IMR-90 (cell line): ENCODE measurements around the gene HYDIN. TPM values are rescaled to one million over a fixed set of nuclear protein-coding genes. Genes with fewer than 3 reads are reported as not detected.

Experiments
- ATAC-seq: fragments of 200-7000 bp; cut with Tn5 transposase; 2 replicates; pipeline ENCODE4 v1.9.1; 2020; ENCODE audit warnings: low read depth, mild to moderate bottlenecking, moderate library complexity
- BruUV-seq: library from RNA; stranded (reverse); fragments of 400-500 nt; replicated peaks from 2 replicates; lab custom pipeline; 2021; lab: Mats Ljungman, UMichigan
- CTCF ChIA-PET: fragments of 300-600 bp; formaldehyde crosslinking; extraction: SDS; loops from one replicate; lab custom pipeline; 2021; ENCODE audit warnings: antibody characterized with exemption; lab: Yijun Ruan, JAX
- POLR2A ChIA-PET: fragments of 300-600 bp; sonication (Branson Sonifier 250); formaldehyde crosslinking; loops from one replicate; lab custom pipeline; 2022; ENCODE audit warnings: antibody characterized with exemption; ENCODE audit not compliant: unreplicated experiment; lab: Charles Lee
- DNase-seq: peaks from one replicate; pipeline ENCODE4 v3.0.0; 2013
- H2AFZ ChIP-seq: replicated peaks from 2 replicates; pipeline ENCODE3; 2013; ENCODE audit warnings: low read length, mild to moderate bottlenecking; ENCODE audit not compliant: poor library complexity
- H2AK5ac ChIP-seq: 2 replicates; pipeline ENCODE4 v1.6.1; 2013; ENCODE audit warnings: low read depth, low read length, inconsistent platforms
- H2AK9ac ChIP-seq: replicated peaks from 2 replicates; pipeline ENCODE3; 2013; ENCODE audit warnings: mild to moderate bottlenecking, low read depth, low read length, moderate library complexity; ENCODE audit not compliant: poor library complexity
- H2BK120ac ChIP-seq: 2 replicates; pipeline ENCODE4 v1.6.1; 2013; ENCODE audit warnings: low read depth, low read length, inconsistent platforms
- H2BK15ac ChIP-seq: 3 replicates; pipeline ENCODE4 v1.6.1; 2013; ENCODE audit warnings: low read depth, low read length, inconsistent platforms
- H2BK20ac ChIP-seq: 2 replicates; pipeline ENCODE4 v1.6.1; 2013; ENCODE audit warnings: low read depth, mild to moderate bottlenecking, inconsistent platforms, low read length, moderate library complexity
- H2BK5ac ChIP-seq: 2 replicates; pipeline ENCODE4 v1.6.1; 2013; ENCODE audit warnings: mild to moderate bottlenecking, low read depth, low read length, inconsistent platforms; ENCODE audit not compliant: poor library complexity, severe bottlenecking
- H3K14ac ChIP-seq: replicated peaks from 2 replicates; pipeline ENCODE4 v1.6.1; 2013; ENCODE audit warnings: low read depth, low read length, inconsistent platforms
- H3K18ac ChIP-seq: 2 replicates; pipeline ENCODE4 v1.6.1; 2013; ENCODE audit warnings: low read depth, low read length, control low read depth
- H3K23ac ChIP-seq: 2 replicates; pipeline ENCODE4 v1.6.1; 2013; ENCODE audit warnings: low read depth, low read length, inconsistent platforms
- H3K27ac ChIP-seq: 2 replicates; pipeline ENCODE4 v1.5.1; 2013; ENCODE audit warnings: mild to moderate bottlenecking, control low read depth, low read length; ENCODE audit not compliant: insufficient read depth
- H3K27me3 ChIP-seq: 2 replicates; pipeline ENCODE4 v1.6.1; 2013; ENCODE audit warnings: low read length; ENCODE audit not compliant: control insufficient read depth, insufficient read depth
- H3K36me3 ChIP-seq: 2 replicates; pipeline ENCODE4 v1.6.1; 2013; ENCODE audit warnings: low read length, mixed read lengths; ENCODE audit not compliant: control insufficient read depth, insufficient read depth
- H3K4ac ChIP-seq: 2 replicates; pipeline ENCODE4 v1.6.1; 2013; ENCODE audit warnings: low read depth, low read length, inconsistent platforms
- H3K4me1 ChIP-seq: 2 replicates; pipeline ENCODE4 v1.6.1; 2013; ENCODE audit warnings: low read length, mixed read lengths; ENCODE audit not compliant: control insufficient read depth, insufficient read depth
- H3K4me2 ChIP-seq: 2 replicates; pipeline ENCODE4 v1.6.1; 2013; ENCODE audit warnings: low read depth, mild to moderate bottlenecking, control low read depth, low read length, moderate library complexity
- H3K4me3 ChIP-seq: 2 replicates; pipeline ENCODE4 v1.5.1; 2013; ENCODE audit warnings: low read depth, mild to moderate bottlenecking, control low read depth, low read length, moderate library complexity; ENCODE audit not compliant: insufficient read depth
- H3K56ac ChIP-seq: 2 replicates; pipeline ENCODE4 v1.6.1; 2013; ENCODE audit warnings: low read length, inconsistent platforms; ENCODE audit not compliant: insufficient read depth; ENCODE audit errors: extremely low read depth
- H3K79me1 ChIP-seq, 2 experiments: 2 replicates each; pipeline ENCODE4 v1.6.1; 2013; ENCODE audit warnings: low read length in 2 of 2, inconsistent platforms in 1 of 2, low read depth in 1 of 2
- H3K9ac ChIP-seq: 2 replicates; pipeline ENCODE4 v1.6.1; 2013; ENCODE audit warnings: low read depth, low read length, control low read depth
- H3K9me1 ChIP-seq: 2 replicates; pipeline ENCODE4 v1.6.1; 2013; ENCODE audit warnings: low read length, inconsistent platforms; ENCODE audit not compliant: insufficient read depth
- H3K9me3 ChIP-seq: 2 replicates; pipeline ENCODE4 v1.6.1; 2013; ENCODE audit warnings: low read length; ENCODE audit not compliant: control insufficient read depth, insufficient read depth
- H4K20me1 ChIP-seq: 2 replicates; pipeline ENCODE4 v1.6.1; 2013; ENCODE audit warnings: low read length, inconsistent platforms; ENCODE audit not compliant: insufficient read depth
- H4K5ac ChIP-seq: 2 replicates; pipeline ENCODE4 v1.6.1; 2013; ENCODE audit warnings: mild to moderate bottlenecking, low read depth, low read length, control low read depth
- H4K8ac ChIP-seq, 2 experiments: 2 replicates each; pipeline ENCODE4 v1.6.1; 2013; ENCODE audit warnings: low read depth in 2 of 2, low read length in 2 of 2, control low read depth in 1 of 2, inconsistent platforms in 1 of 2
- H4K91ac ChIP-seq: 2 replicates; pipeline ENCODE4 v1.6.1; 2013; ENCODE audit warnings: low read depth, low read length, inconsistent platforms; ENCODE audit not compliant: insufficient read depth
- FOS ChIP-seq: fragments of 150-350 bp; IDR thresholded peaks from 2 replicates; pipeline ENCODE4 v1.6.1; 2016; ENCODE audit warnings: low read depth, low read length
- MAFK ChIP-seq: IDR thresholded peaks from 2 replicates; pipeline ENCODE4 v1.6.1; 2012; ENCODE audit warnings: low read depth, low read length, improper control_type of control experiment
- MAZ ChIP-seq: IDR thresholded peaks from 2 replicates; pipeline ENCODE4 v1.6.1; 2012; ENCODE audit warnings: low read depth, mild to moderate bottlenecking, low read length, improper control_type of control experiment, moderate library complexity, borderline replicate concordance
- NFE2L2 ChIP-seq: fragments of 150-350 bp; IDR thresholded peaks from 2 replicates; pipeline ENCODE4 v1.6.1; 2016; ENCODE audit warnings: low read depth, mild to moderate bottlenecking, low read length
- RAD21 ChIP-seq: IDR thresholded peaks from 2 replicates; pipeline ENCODE4 v1.6.1; 2012; ENCODE audit warnings: low read length, improper control_type of control experiment
- WGBS, 2 experiments: methylation state at CpG; one replicate each; pipeline versions ENCODE4 v1.1.5 to v1.1.7; 2013; ENCODE audit warnings: missing lambda C conversion rate in 2 of 2; ENCODE audit not compliant: insufficient read length in 1 of 2; ENCODE audit errors: extremely low coverage in 2 of 2; 5-methylcytosine and 5-hydroxymethylcytosine counted together
- dilution Hi-C: fragments of 300-500 bp; cut with HindIII; formaldehyde crosslinking; loops from one replicate; pipeline ENCODE4 v1.14.3; 2018; ENCODE audit warnings: low sequenced_read_pairs; ENCODE audit not compliant: unreplicated experiment
- in situ Hi-C: fragments of 300-500 bp; cut with MboI; formaldehyde crosslinking; loops from 3 replicates; pipeline ENCODE4 v1.14.3; 2019; ENCODE audit warnings: low sequenced_read_pairs, inconsistent platforms, mixed read lengths
- intact Hi-C: fragments of 100-400 bp; cut with micrococcal nuclease; formaldehyde crosslinking; loops from 2 replicates; pipeline ENCODE4 v1.10.0; 2022
- polyA plus RNA-seq, 3 experiments: library from polyadenylated mRNA; depleted of rRNA; stranded (reverse); fragments of >200 nt; gene quantifications; 2 replicates each; pipeline ENCODE4 v1.2.3, GENCODE V29; 2012; ENCODE audit warnings: low replicate concordance in 1 of 3
- total RNA-seq: library from RNA; depleted of rRNA; stranded (reverse); fragments of >200 nt; gene quantifications from 2 replicates; pipeline ENCODE4 v1.2.3, GENCODE V29; 2012

The HYDIN gene
- total and polyA plus RNA-seq, 2 of the 4 experiments (the other 2 are of a cell fraction): 0.18 to 0.27 TPM

DNA sequence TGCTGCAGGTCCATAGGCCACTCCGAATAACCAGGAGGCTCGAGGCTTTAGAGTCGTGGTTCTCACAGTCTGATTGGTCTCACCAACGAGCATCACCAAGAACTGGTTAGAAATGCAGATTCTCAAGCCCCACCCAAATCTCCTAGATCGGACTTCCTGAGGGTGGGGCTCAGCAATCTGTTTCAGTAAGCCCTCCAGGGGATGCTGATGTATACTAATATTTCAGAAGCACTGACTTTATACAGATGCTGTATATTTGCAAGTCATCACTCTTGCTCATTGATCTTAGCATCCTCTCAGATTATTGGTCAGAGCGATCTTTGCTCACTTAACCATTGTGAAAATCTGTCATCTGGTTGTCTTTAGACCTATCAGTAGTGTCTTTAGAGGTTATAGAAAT is 425.1 kb downstream of the HYDIN start:
- H3K23ac ChIP-seq: 0 out of 2 replicates have a peak overlapping the region, but pooled peaks have one; percentile 95
- no peak overlapping the region for H3K9ac ChIP-seq
- no peaks in the 10 kb centered on the region; the same call in 1 of the 2 replicates for H3K27me3 ChIP-seq
- peak overlapping the region; percentile 82; the same call in 1 of the 3 replicates for H2BK15ac ChIP-seq
- no peak for ATAC-seq
- dilution Hi-C loops: no loop called here
- H2BK120ac ChIP-seq: peak overlapping the region; percentile 97
- in situ Hi-C loops: no loop called here
- H3K27ac ChIP-seq: 0 out of 2 replicates have a peak overlapping the region, but pooled peaks have one; percentile 1
- H4K91ac ChIP-seq: no peak overlapping the region
- intact Hi-C loops: no loop called here
- peak overlapping the region; percentile 97; the same call in 1 of the 2 replicates for H2BK20ac ChIP-seq
- no peaks in the 10 kb centered on the region for H4K20me1 ChIP-seq
- H3K56ac ChIP-seq: no peak overlapping the region
- no TSS peak for BruUV-seq
- peaks cover 8% of the 10 kb centered on the region; the same call in 1 of the 2 replicates for H3K4me1 ChIP-seq
- CTCF ChIA-PET: no interaction called here
- peak; percentile 11 for DNase-seq
- no peak overlapping the region for H3K4me2 ChIP-seq
- H3K36me3 ChIP-seq: no peaks in the 10 kb centered on the region
- H3K79me1 ChIP-seq: peaks cover 2 to 6% of the 10 kb centered on the region in 2 experiments; a peak in 2 of 4 replicates
- TF ChIP-seq RAD21: no peak
- TF ChIP-seq MAZ: no peak
- TF ChIP-seq NFE2L2: 0 out of 2 replicates have a peak, but pooled peaks have one; percentile 25
- 0 out of 2 replicates have a peak, but pooled peaks have one; percentile 12 for TF ChIP-seq MAFK
- TF ChIP-seq FOS: no peak
- peak overlapping the region; percentile 92; the same call in 1 of the 2 replicates for H4K5ac ChIP-seq
- peak overlapping the region; percentile 94; the same call in 1 of the 2 replicates for H3K18ac ChIP-seq
- H3K4ac ChIP-seq: peak overlapping the region; percentile 91; the same call in 1 of the 2 replicates
- no CpG with 5 or more reads among the region's 6 CpGs for WGBS, 2 experiments
- peaks cover 10% of the 10 kb centered on the region for H3K9me1 ChIP-seq
- H4K8ac ChIP-seq: peak overlapping the region; percentile 92 to 94; a peak in 2 of 4 replicates
- no peak overlapping the region for H2AK9ac ChIP-seq
- H3K9me3 ChIP-seq: peaks cover 5% of the 10 kb centered on the region; the same call in 1 of the 2 replicates
- POLR2A ChIA-PET: no interaction called here
- peak overlapping the region; percentile 20; the same call in 1 of the 2 replicates for H2AK5ac ChIP-seq
- H2BK5ac ChIP-seq: peak overlapping the region; percentile 99
- no peak overlapping the region for H2AFZ ChIP-seq
- peak overlapping the region; percentile 93 for H3K14ac ChIP-seq
- no peak overlapping the region for H3K4me3 ChIP-seq
